Stomach smooth muscle (tissue), 2 donors: Measurements from ENCODE around the gene SYNM.
"Not testable (repeated sequence)": the region's sequence is repeated elsewhere in the genome, so short reads cannot be mapped to it uniquely, and the experiment has no call there.

ENCODE experiments used
- H3K27ac ChIP-seq: one replicate; pipeline ENCODE4 v1.7.0; 2013; ENCODE audit warnings: mild to moderate bottlenecking, low read length, inconsistent platforms
- H3K27me3 ChIP-seq, 2 donors: one replicate each; pipeline ENCODE4 v1.7.0; 2013; ENCODE audit warnings: low read length in 2 of 2; ENCODE audit not compliant: insufficient read depth in 2 of 2, control insufficient read depth in 1 of 2
- H3K36me3 ChIP-seq, 2 donors: one replicate each; pipeline ENCODE4 v1.7.0; 2013; ENCODE audit warnings: low read length in 2 of 2; ENCODE audit not compliant: control insufficient read depth in 2 of 2, insufficient read depth in 2 of 2
- H3K4me1 ChIP-seq: one replicate; pipeline ENCODE4 v1.7.0; 2013; ENCODE audit warnings: low read length; ENCODE audit not compliant: control insufficient read depth, insufficient read depth
- H3K4me3 ChIP-seq, 2 donors: one replicate each; pipeline ENCODE4 v1.7.0; 2013; ENCODE audit warnings: low read length in 2 of 2
- H3K9ac ChIP-seq, 2 donors: one replicate each; pipeline ENCODE4 v1.7.0; 2013; ENCODE audit warnings: low read length in 2 of 2, mild to moderate bottlenecking in 1 of 2
- H3K9me3 ChIP-seq, 2 donors: one replicate each; pipeline ENCODE4 v1.7.0; 2013; ENCODE audit warnings: low read length in 2 of 2; ENCODE audit not compliant: control insufficient read depth in 2 of 2
- donor health status: healthy.
- donor health status: Pancreatic carcinoma.

The SYNM gene

GRCh38 chr15:99106417-99107220 is 1.7 kb downstream of the SYNM start:
- Histone ChIP-seq H3K9me3 (no peaks in the 10 kb centered on the region), H3K4me1 (peaks cover 47% of the 10 kb centered on the region), H3K9ac (peak overlapping the region; percentile 96 to 97), H3K4me3 (peak overlapping the region; percentile 77 to 91), H3K27me3 (no peaks in the 10 kb centered on the region), H3K27ac (peak overlapping the region; percentile 98), H3K36me3 (peaks cover 18 to 27% of the 10 kb centered on the region in 2 donors)

GRCh38 chr15:99108993-99109392 is 4.1 kb downstream of the SYNM start:
- peaks cover 69% of the 10 kb centered on the region for H3K4me1 ChIP-seq
- H3K9ac ChIP-seq, result peak overlapping the region; percentile 96 to 97
- H3K27ac ChIP-seq, result peak overlapping the region; percentile 98
- H3K27me3 ChIP-seq, result no peaks in the 10 kb centered on the region
- peak overlapping the region; percentile 77 to 91 for H3K4me3 ChIP-seq
- peaks cover 28 to 37% of the 10 kb centered on the region in 2 donors for H3K36me3 ChIP-seq
- H3K9me3 ChIP-seq, result no peaks in the 10 kb centered on the region

- peaks cover 34 to 42% of the 10 kb centered on the region in 2 donors for H3K36me3 ChIP-seq
- H3K4me3 ChIP-seq, result peak overlapping the region; percentile 77 to 91
- peaks cover 75% of the 10 kb centered on the region for H3K4me1 ChIP-seq
- H3K9me3 ChIP-seq, result no peaks in the 10 kb centered on the region
- H3K27me3 ChIP-seq, result no peaks in the 10 kb centered on the region
- H3K27ac ChIP-seq, result peak overlapping the region; percentile 98
- H3K9ac ChIP-seq, result peak overlapping the region; percentile 96 to 97
Measured at GRCh38 chr15:99109555-99110021, 4.7 kb downstream of the SYNM start.

GRCh38 chr15:99110093-99110492 is 5.2 kb downstream of the SYNM start:
- Histone ChIP-seq H3K27me3 (no peaks in the 10 kb centered on the region), H3K9ac (peak overlapping the region; percentile 96 to 97), H3K27ac (peak overlapping the region; percentile 98), H3K9me3 (no peaks in the 10 kb centered on the region), H3K4me1 (peaks cover 80% of the 10 kb centered on the region), H3K36me3 (peaks cover 38 to 46% of the 10 kb centered on the region in 2 donors), H3K4me3 (peak overlapping the region; percentile 77 to 91)

- H3K27me3 ChIP-seq, result no peaks in the 10 kb centered on the region
- peaks cover 39 to 47% of the 10 kb centered on the region in 2 donors for H3K36me3 ChIP-seq
- H3K27ac ChIP-seq, result peak overlapping the region; percentile 98
- H3K4me3 ChIP-seq, result peak overlapping the region; percentile 77 to 91
- peak overlapping the region; percentile 47 to 97 for H3K9ac ChIP-seq
- H3K9me3 ChIP-seq, result no peaks in the 10 kb centered on the region
- H3K4me1 ChIP-seq, result peaks cover 82% of the 10 kb centered on the region
Measured at GRCh38 chr15:99110581-99111320, 5.9 kb downstream of the SYNM start.

- H3K4me3 ChIP-seq, result peak overlapping the region; percentile 77 to 91
- peak overlapping the region; percentile 98 for H3K27ac ChIP-seq
- not testable (repeated sequence) for H3K27me3 ChIP-seq, H3K9me3 ChIP-seq
- H3K4me1 ChIP-seq, result peaks cover 83% of the 10 kb centered on the region
- H3K9ac ChIP-seq, result peak overlapping the region; percentile 13 to 97
- H3K36me3 ChIP-seq, result peaks cover 47 to 49% of the 10 kb centered on the region in 2 donors
Measured at GRCh38 chr15:99111641-99112040, 6.8 kb downstream of the SYNM start.

- Histone ChIP-seq H3K4me1 (peaks cover 92% of the 10 kb centered on the region), H3K9me3 (no peaks in the 10 kb centered on the region), H3K9ac (peak overlapping the region in 1 of 2 donors; percentile 50), H3K36me3 (peaks cover 41 to 53% of the 10 kb centered on the region in 2 donors), H3K4me3 (peak overlapping the region; percentile 44 to 91), H3K27me3 (no peaks in the 10 kb centered on the region), H3K27ac (peak overlapping the region; percentile 98)
Measured at GRCh38 chr15:99113547-99114271, 8.8 kb downstream of the SYNM start.

- H3K4me1 ChIP-seq, result peaks cover 94% of the 10 kb centered on the region
- peak overlapping the region; percentile 98 for H3K27ac ChIP-seq
Measured at GRCh38 chr15:99114511-99115299, 9.8 kb downstream of the SYNM start.

GRCh38 chr15:99115300-99116215 is 10.7 kb downstream of the SYNM start:
- Histone ChIP-seq H3K36me3 (peaks cover 46 to 51% of the 10 kb centered on the region in 2 donors), H3K27me3 (no peaks in the 10 kb centered on the region), H3K9ac (peak overlapping the region in 1 of 2 donors; percentile 10), H3K27ac (peak overlapping the region; percentile 98), H3K4me3 (no peak overlapping the region), H3K4me1 (peaks cover 94% of the 10 kb centered on the region), H3K9me3 (no peaks in the 10 kb centered on the region)

More at GRCh38 chr15:99114511-99115299, 9.8 kb downstream of the SYNM start:
- Histone ChIP-seq H3K36me3 (peaks cover 41 to 52% of the 10 kb centered on the region in 2 donors), H3K4me3 (peak overlapping the region in 1 of 2 donors; percentile 35), H3K9me3 (no peaks in the 10 kb centered on the region), H3K27me3 (no peaks in the 10 kb centered on the region), H3K9ac (peak overlapping the region in 1 of 2 donors; percentile 50)
